ENCODE measurements around the gene ERICH4.
"Not testable (repeated sequence)": the region's sequence is repeated elsewhere in the genome, so short reads cannot be mapped to it uniquely, and the experiment has no call there.

ERICH4 gene

GRCh38 chr19:41442473-41443355, at the start of gene ERICH4:
ERICH4 (plus strand) TSS chr19:41443156; CDS start chr19:41443170, 14 bp downstream.
- no peak for FAIRE-seq

GRCh38 chr19:41395355-41395754, 47.6 kb upstream of the ERICH4 start:
- no peak for DNase-seq (ENCODE audit: extremely low spot score, insufficient read length, low read depth)
- FAIRE-seq = no peak

More at GRCh38 chr19:41442473-41443355, at the start of gene ERICH4:
- DNase-seq (ENCODE audit: extremely low spot score, insufficient read length, low read depth) = no peak

GRCh38 chr19:41397086-41398049, 45.6 kb upstream of the ERICH4 start, which contains the start of the genes BCKDHA and EXOSC5:
BCKDHA (plus strand) TSS chr19:41397818; CDS start chr19:41397828, 10 bp downstream.
EXOSC5 (minus strand) TSS chr19:41397359; CDS start chr19:41397328, 31 bp downstream.
- DNase-seq (ENCODE audit: extremely low spot score, insufficient read length, low read depth) = peak; percentile 97
- FAIRE-seq = peak; percentile 99

- no peak for FAIRE-seq
- DNase-seq (ENCODE audit: extremely low spot score, insufficient read length, low read depth) = no peak
These were observed 44.9 kb upstream of the ERICH4 start for GRCh38 chr19:41398050-41398418.

- DNase-seq (ENCODE audit: extremely low spot score, insufficient read length, low read depth) (no peak), FAIRE-seq (no peak)
These were observed 44.4 kb upstream of the ERICH4 start for GRCh38 chr19:41398598-41398997.

GRCh38 chr19:41399091-41399490, 43.9 kb upstream of the ERICH4 start:
- no peak for DNase-seq (ENCODE audit: extremely low spot score, insufficient read length, low read depth)
- no peak for FAIRE-seq

GRCh38 chr19:41399525-41399924, 43.4 kb upstream of the ERICH4 start:
- DNase-seq (ENCODE audit: extremely low spot score, insufficient read length, low read depth) = no peak
- no peak for FAIRE-seq

- DNase-seq (ENCODE audit: extremely low spot score, insufficient read length, low read depth) = no peak
- no peak for FAIRE-seq
These were observed 41.5 kb upstream of the ERICH4 start for GRCh38 chr19:41401483-41401882.

DNA sequence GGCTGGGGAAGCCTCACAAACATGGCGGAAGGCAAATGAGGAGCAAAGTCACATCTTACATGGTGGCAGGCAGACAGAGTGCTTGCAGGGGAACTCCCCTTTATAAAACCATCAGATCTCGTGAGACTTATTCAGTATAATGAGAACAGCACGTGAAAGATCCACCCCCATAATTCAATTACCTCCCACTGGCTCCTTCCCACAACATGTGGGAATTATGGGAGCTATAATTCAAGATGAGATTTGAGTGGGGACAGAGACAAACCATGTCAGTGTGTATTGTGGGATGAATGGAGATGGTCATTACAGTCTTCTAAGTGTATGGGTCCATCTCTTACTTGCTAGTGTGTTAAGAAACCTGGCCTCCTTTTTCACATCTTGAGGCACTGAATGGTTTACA, 40.9 kb upstream of the ERICH4 start:
- DNase-seq (ENCODE audit: extremely low spot score, insufficient read length, low read depth) (no peak), FAIRE-seq (no peak)

DNA sequence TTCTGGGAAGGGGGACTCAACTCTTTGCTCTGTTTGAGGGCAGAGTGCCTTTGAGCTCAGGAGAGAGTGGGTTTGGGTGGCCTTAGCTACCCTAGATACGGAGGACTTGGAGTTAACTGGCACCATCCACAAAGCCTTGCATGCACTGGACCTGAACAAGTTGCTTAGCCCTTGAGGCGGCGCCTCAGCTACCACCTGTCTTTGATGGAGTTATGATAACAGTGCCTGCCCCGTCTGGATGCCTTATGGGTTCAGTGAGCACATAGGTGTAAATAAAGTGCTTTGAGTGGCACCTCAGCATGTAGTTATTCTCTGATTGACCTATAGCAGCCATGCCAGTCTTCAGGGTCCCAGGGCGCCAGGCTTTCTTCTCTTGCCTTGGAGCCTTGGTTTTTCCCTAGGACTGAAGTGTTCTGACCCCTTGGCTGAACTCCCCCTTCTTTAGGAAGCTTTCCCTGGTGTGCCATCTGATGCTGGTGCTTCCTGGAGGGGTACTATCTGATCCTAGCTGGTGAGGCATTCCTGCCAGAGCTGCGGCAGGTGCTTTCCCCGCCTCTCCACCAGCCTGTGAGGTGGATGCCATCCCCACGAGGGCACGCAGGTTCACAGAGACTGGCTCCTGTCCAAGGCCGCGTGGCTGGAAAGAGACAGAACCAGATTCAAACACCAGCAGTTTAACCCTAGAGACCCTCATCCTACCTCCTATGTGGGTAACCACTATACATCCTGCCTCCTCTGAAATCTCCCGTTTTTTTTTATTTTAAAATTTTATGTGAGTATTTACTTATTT, 39.6 kb upstream of the ERICH4 start:
- no peak for FAIRE-seq
- no peak for DNase-seq (ENCODE audit: extremely low spot score, insufficient read length, low read depth)

- FAIRE-seq (no peak), DNase-seq (ENCODE audit: extremely low spot score, insufficient read length, low read depth) (no peak)
These were observed 37.2 kb upstream of the ERICH4 start for GRCh38 chr19:41405776-41406175.

GRCh38 chr19:41407271-41407670, 35.7 kb upstream of the ERICH4 start:
- DNase-seq (ENCODE audit: extremely low spot score, insufficient read length, low read depth) = no peak
- FAIRE-seq = no peak

DNA sequence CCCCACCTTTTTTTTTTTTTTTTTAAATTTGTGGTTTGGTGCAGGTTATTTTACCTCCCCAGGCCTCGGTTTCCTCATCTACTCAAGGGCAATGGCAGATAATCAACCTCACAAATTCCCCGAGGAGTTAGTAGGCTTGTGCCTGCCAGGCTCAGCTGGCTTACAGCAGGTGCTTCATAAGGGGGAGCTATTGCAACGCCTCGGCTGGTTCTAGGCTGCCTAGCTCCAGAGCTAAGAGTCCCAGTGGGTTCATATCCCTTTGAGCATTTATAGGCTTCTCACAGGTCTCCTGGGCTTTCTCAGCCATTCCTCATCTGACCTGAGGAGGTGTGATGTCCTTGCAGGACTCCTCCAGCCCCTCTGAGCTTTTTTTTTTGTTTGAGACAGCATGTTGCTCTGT, 34.7 kb upstream of the ERICH4 start:
- FAIRE-seq (no peak), DNase-seq (ENCODE audit: extremely low spot score, insufficient read length, low read depth) (no peak)

DNA sequence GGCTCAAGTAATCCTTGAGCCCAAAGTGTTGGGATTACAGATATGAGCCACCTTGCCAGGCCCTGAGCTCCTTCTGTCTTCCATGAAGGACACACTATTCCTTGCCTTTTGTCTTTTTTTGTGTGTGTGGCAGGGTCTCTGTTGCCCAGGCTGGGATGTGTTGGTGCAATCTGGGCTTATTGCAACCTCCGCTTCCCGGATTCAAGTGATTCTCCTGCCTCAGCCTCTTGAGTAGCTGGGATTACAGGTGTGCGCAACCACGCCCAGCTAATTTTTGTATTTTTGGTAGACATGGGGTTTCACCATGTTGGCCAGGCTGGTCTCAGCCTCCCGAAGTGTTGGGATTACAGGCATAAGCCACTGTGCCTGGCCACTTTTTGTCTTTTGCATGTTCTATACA, 34.1 kb upstream of the ERICH4 start:
- not testable (repeated sequence) for DNase-seq (ENCODE audit: extremely low spot score, insufficient read length, low read depth)

GRCh38 chr19:41409288-41409687, 33.7 kb upstream of the ERICH4 start:
- DNase-seq (ENCODE audit: extremely low spot score, insufficient read length, low read depth) (no peak), FAIRE-seq (peak; percentile 29)

More for the DNA sequence above, 34.1 kb upstream of the ERICH4 start:
- not testable (repeated sequence) for FAIRE-seq

GRCh38 chr19:41410336-41411054, 32.5 kb upstream of the ERICH4 start:
- no peak for FAIRE-seq
- no peak for DNase-seq (ENCODE audit: extremely low spot score, insufficient read length, low read depth)

GRCh38 chr19:41411100-41411967, 31.6 kb upstream of the ERICH4 start:
- DNase-seq (ENCODE audit: extremely low spot score, insufficient read length, low read depth) (no peak), FAIRE-seq (no peak)

GRCh38 chr19:41411968-41412265, 31.0 kb upstream of the ERICH4 start:
- DNase-seq (ENCODE audit: extremely low spot score, insufficient read length, low read depth) = no peak

More at GRCh38 chr19:41411968-41412265, 31.0 kb upstream of the ERICH4 start:
- FAIRE-seq = no peak
